DOHH2 (cell line): ENCODE measurements around the gene PPP1R12A.

Experiments used
- CTCF ChIP-seq: fragments of 200-600 bp; sonication (generic); IDR thresholded peaks from one replicate; pipeline ENCODE4 v1.5.1; 2014; ENCODE audit warnings: antibody characterized with exemption, mild to moderate bottlenecking, low read depth, low read length; ENCODE audit not compliant: poor library complexity, severe bottlenecking
- EZH2phosphoT487 ChIP-seq: fragments of 200-600 bp; sonication (generic); IDR thresholded peaks from 2 replicates; pipeline ENCODE4 v1.6.1; 2017; ENCODE audit warnings: borderline replicate concordance, mild to moderate bottlenecking, antibody characterized with exemption, low read length, moderate library complexity, mixed read lengths

- no peak for TF ChIP-seq CTCF
- TF ChIP-seq EZH2phosphoT487, result no peak
These were observed 50.4 kb downstream of the PPP1R12A start for GRCh38 chr12:79884401-79885006.
